Activated effector memory CD4-positive, alpha-beta T cell treated with Interleukin-2 at 50 U/mL for 16 hours (primary cell): ENCODE data around the gene ACP1.

Source experiments
- DNase-seq: peaks from one replicate; pipeline ENCODE4 v3.0.0-alpha.2; 2020

Gene ACP1

DNA sequence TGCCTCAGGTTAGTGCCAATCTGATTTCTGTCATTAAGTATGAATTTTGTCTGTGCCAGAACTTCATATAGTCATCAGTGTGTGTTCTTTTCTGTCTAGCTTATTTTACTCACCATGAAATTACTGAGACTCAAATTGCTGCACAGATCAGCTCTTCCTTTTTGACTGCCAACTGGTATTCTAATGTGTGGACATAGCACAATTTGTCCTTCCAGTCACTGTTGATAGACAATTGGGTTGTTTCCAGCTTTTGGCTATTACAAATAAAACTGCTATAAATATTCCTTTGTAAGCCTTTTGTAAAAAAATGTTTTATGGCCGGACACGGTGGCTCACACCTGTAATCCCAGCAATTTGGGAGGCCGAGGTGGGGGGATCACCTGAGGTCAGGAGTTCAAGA, 8.7 kb upstream of the ACP1 start:
- DNase-seq, result no peak

DNA sequence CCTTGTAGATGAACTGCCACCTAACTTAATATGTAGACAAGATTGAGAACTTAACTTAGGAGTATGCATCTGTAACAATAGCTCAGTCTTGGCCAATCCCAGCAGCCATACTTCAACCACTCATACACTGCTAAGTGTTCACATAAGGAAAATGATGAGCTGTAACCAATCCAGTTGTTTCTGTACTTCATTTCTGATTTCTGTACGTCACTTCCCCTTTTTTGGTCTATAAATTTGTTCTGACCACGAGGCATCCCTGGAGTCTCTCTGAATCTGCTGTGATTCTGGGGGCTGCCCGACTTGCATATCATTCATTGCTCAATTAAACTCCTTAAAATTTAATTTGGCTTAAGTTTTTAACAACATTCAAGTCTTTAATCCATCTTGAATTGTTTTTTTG, 7.3 kb upstream of the ACP1 start:
- no peak for DNase-seq

DNA sequence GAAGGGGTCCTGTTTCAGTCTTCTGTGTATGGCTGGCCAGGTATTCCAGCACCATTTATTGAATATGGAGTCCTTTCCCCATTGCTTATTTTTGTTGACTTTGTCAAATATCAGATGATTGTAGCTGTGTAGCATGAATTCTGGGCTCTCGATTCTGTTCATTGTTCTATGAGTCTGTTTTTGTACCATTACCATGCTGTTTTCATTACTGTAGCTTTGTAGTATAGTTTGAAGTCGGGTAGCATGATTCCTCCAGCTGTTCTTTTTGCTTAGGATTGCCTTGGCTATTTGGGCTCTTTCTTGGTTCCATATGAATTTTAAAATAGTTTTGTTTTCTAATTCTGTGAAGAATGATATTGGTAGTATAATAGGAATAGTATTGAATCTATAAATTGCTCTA, 6.9 kb upstream of the ACP1 start:
- no peak for DNase-seq

- no peak for DNase-seq
These were observed 5.8 kb upstream of the ACP1 start for GRCh38 chr2:258933-259332.

GRCh38 chr2:259789-260331, 4.9 kb upstream of the ACP1 start:
- no peak for DNase-seq

DNA sequence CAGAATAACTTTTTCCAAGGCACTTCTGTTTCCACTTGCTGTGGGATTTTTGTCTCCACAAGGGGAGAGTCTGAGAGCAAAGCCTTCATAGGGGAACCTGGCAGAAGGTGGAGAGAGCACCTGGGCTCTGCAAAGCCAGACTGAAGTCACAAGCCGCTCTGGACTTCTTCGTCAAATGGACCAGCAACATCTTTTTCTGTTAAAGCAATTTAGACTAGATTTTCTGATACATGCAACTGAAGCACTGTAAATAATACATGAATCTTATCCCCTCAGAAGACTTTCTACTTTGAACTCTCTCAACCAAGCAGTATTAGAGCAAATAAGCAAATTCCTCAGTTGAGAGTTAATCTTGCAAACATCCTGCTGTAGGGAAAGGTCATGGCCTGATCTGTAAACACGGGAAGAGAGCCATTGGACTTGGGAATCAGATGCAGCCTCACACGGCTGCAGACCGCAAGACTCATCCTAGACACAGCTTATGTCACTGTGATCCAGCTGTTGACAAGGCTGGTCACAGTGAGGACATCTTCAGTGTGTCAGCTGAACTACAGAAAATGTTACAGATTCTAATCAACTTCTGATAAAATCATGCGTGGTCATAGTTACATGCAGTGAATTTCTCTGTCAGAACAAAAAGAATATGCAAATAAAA, 4.1 kb upstream of the ACP1 start:
- no peak for DNase-seq

- no peak for DNase-seq
These were observed 2.6 kb upstream of the ACP1 start for GRCh38 chr2:262117-262516.

GRCh38 chr2:263022-263738, 1.6 kb upstream of the ACP1 start:
- no peak for DNase-seq

- peak; percentile 58 for DNase-seq
These were observed 814 bp upstream of the ACP1 start, which contains the start of gene SH3YL1 for GRCh38 chr2:263774-264492. Gene SH3YL1, minus strand, starts transcription at chr2:264032. Its CDS starts 48 bp downstream, at chr2:263984.

DNA sequence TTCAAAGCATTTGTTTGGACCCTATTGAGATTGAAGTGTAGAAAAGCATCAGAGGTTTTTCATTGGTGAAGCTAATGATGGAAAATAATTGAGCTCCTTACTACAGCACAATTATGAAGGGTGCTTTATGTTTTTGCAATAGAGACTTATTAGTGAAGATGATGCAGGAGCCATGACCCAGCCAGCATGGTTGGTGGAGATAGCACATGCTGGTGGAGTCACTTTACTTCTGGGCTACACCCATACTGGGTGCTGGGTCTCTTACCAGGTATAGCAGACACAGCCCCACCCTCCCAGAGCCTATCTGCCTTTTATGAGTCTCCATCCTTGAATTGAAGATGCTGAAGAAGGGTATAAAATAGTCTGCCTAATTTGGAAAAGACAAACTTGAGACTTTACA, 3.6 kb downstream of the ACP1 start:
- DNase-seq, result no peak

GRCh38 chr2:269356-270030, 4.7 kb downstream of the ACP1 start:
- DNase-seq, result no peak

- no peak for DNase-seq
These were observed 6.1 kb downstream of the ACP1 start for GRCh38 chr2:270861-271260.

GRCh38 chr2:271917-272316, 7.2 kb downstream of the ACP1 start:
- no peak for DNase-seq

DNA sequence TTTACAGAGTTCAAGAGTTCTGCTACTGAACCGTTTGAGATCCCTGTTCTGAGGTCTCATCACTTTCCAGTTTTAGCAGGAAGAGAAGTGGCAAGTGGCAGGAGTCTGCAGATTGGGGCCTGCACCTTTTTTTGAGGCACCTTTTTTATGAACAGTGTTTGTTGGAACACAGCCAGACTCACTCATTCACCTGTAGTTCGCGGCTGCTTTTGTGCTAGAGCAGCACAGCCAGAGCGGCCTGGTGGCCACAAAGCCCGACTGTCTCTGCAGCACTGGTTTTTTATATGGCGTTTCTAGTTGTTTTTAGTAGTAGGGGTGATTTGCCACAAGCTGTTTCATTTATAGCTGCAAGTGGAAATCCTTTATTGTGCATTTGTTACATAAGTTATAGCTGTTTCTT, 8.6 kb downstream of the ACP1 start:
- DNase-seq, result no peak

- DNase-seq, result no peak
These were observed 9.8 kb downstream of the ACP1 start for GRCh38 chr2:274503-274902.

- DNase-seq, result no peak
These were observed 10.7 kb downstream of the ACP1 start for GRCh38 chr2:275466-275865.

DNA sequence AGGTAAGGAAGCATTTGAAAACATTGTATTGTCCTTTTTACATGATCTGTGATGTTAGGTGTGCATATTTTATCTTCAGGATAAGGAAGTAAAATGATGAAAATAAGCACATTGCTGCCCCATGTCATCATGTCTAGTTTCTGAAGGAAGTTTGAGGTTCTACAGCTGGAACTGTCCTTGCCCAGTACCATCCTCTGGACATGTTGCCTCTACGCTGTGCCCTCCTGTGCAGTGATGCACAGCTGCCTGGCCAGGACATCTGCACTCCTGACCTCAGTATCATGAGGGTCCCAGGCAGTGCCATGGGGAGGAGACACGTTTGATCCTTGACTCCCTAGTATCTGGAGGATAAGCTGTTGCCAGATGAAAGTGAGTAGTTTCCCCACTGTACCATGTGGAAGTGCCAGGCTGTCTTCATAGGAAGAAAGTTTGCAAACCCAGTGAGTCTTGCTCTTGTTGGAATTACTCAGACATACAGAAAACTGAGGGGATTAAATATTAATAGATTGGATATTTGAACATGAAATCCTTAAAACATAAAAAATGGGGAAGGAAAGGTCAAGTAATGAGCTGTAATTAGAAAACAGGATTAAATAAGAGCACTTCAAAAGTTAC, 13.7 kb downstream of the ACP1 start:
- DNase-seq, result no peak

GRCh38 chr2:278927-279320, 14.2 kb downstream of the ACP1 start:
- DNase-seq, result no peak

DNA sequence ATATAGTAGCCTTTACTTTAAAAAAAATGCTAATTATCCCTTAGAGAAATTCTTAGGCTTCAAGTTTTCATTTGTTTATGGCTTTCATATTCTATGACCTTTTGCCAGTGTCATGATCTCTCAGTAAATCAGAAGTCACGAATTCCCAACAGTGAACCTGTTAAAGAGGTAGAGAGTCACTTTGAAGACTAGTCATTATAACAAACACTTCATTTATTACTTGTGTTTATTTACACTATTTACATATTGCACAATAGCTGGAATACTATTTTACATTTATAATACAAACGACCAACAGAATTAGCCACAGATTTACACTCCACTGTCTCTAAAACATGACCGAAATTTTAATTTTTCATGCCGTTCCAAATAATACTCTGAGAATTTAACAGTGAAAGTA, 14.6 kb downstream of the ACP1 start:
- DNase-seq, result no peak

- DNase-seq, result no peak
These were observed 15.4 kb downstream of the ACP1 start for GRCh38 chr2:279956-280649.

DNA sequence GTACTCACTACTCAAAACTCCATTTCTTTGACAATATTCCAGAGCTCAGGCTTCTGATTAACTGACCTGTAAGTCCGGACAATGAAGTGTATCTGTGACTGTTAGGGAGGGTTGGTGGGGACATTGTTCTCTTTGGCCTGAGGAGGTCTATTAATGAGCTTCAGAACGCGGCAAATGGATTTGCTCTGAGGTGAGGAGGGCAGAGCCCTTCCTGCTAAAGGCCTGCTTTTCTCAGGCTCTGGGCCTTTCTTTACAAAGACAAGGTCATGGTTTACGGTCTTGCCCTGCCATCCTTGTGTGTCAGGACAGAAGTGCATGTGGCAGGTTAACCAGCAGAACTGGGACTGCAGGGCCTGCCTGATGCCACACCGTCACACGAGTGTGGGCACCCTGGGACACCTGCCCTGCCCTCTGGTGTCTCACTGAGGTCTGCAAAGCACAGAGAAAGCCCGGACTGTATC, 15.9 kb downstream of the ACP1 start:
- no peak for DNase-seq

DNA sequence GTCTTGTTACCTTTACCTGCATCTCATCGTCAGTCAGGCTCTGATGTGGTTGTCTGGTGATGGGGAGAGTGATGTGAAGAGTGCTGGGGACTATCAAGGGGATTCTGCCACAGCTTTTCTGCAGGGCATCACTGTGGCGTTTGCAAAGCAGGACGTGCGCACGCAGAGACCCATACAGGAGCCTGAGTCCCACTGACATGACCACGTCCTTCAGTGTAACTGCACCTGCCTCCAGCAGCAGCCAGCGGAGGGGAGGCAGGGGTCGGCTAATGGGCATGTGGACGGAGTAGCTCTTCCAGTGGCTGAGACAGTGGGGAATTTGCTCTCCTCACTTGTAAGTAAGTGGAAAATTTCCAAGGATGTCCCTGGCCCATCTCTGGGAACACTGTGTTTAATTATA, 16.6 kb downstream of the ACP1 start:
- no peak for DNase-seq
